Bronchial epithelial cell (primary cell): ENCODE measurements around the gene RAB5A. TPM values are rescaled to one million over a fixed set of nuclear protein-coding genes. Genes with fewer than 3 reads are reported as not detected.

Experiments used
- DNase-seq: peaks from one replicate; pipeline ENCODE4 v3.0.0-alpha.2; 2010; ENCODE audit warnings: low read depth
- FAIRE-seq: peaks from 2 replicates; lab custom pipeline; 2011; peaks lifted over from hg19 to GRCh38; lab: Jason Lieb, UNC
- H3K27me3 ChIP-seq: 2 replicates; pipeline ENCODE4 v1.5.1; 2011; ENCODE audit warnings: low read length; ENCODE audit not compliant: control insufficient read depth, insufficient read depth
- H3K36me3 ChIP-seq: 2 replicates; pipeline ENCODE4 v1.5.1; 2011; ENCODE audit warnings: low read length; ENCODE audit not compliant: control insufficient read depth, insufficient read depth
- H3K4me3 ChIP-seq: 2 replicates; pipeline ENCODE4 v1.5.1; 2011; ENCODE audit warnings: mild to moderate bottlenecking, low read depth, low read length, control low read depth
- total RNA-seq: library from RNA; depleted of rRNA; stranded (reverse); fragments of >200 nt; gene quantifications from 2 replicates; pipeline ENCODE4 v1.2.1, GENCODE V29; 2014
- TF ChIP-seq, protein P1 (sequence below): IDR thresholded peaks from 2 replicates; pipeline ENCODE4 v1.5.1; 2011; ENCODE audit warnings: mild to moderate bottlenecking, moderate library complexity, low read length, control low read depth, inconsistent platforms; ENCODE audit not compliant: insufficient read depth, severe bottlenecking

RAB5A gene
- total RNA-seq, 1 donor from 2014 or later: 43.7 TPM

DNA sequence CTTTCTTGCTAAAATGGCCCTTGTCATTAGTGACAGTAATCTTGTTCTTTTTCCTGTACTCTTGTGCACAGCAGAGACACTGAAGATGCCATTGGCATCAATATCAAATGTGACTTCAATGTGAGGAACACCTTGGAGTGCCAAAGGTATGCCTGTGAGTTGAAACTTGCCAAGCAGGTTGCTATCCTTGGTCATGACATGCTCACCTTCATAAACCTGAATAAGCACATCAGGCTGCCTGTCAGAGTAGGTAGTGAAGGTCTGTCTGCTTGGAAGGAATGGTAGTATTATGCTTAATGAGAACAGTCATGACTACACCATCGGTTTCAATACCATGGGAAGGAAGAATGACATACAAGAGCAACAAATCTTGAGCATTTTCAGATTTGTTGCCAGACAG lies 6.3 kb upstream of the RAB5A start:
- Histone ChIP-seq H3K36me3 (no peaks in the 10 kb centered on the region), H3K27me3 (no peaks in the 10 kb centered on the region), H3K4me3 (no peak overlapping the region)
- DNase-seq (peak; percentile 58), FAIRE-seq (no peak)
- TF ChIP-seq, protein P1, sequence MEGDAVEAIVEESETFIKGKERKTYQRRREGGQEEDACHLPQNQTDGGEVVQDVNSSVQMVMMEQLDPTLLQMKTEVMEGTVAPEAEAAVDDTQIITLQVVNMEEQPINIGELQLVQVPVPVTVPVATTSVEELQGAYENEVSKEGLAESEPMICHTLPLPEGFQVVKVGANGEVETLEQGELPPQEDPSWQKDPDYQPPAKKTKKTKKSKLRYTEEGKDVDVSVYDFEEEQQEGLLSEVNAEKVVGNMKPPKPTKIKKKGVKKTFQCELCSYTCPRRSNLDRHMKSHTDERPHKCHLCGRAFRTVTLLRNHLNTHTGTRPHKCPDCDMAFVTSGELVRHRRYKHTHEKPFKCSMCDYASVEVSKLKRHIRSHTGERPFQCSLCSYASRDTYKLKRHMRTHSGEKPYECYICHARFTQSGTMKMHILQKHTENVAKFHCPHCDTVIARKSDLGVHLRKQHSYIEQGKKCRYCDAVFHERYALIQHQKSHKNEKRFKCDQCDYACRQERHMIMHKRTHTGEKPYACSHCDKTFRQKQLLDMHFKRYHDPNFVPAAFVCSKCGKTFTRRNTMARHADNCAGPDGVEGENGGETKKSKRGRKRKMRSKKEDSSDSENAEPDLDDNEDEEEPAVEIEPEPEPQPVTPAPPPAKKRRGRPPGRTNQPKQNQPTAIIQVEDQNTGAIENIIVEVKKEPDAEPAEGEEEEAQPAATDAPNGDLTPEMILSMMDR: no peak

DNA sequence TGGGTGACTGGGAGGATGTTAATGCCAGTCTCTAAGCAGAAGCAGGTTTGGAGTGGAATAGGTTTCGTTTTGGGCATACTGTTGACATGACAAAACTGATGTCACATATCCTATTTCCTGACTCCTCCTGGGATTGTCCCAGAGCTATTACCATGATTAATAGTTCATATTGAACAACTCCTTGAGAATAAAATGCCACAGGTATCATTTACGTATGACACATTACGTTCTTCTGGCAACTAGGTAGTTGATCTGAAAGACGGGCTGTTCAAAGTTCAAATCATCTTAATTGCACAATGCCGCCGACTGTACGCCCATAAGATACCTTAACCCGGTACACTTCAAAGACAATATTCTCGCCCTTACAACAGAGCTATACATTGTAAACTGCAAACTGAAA lies 1.4 kb upstream of the RAB5A start:
- Histone ChIP-seq H3K4me3 (no peak overlapping the region), H3K36me3 (no peaks in the 10 kb centered on the region), H3K27me3 (no peaks in the 10 kb centered on the region)
- TF ChIP-seq, protein P1: no peak
- no peak for DNase-seq
- no peak for FAIRE-seq

GRCh38 chr3:19945969-19946831 lies 697 bp upstream of the RAB5A start:
- H3K27me3 ChIP-seq: no peaks in the 10 kb centered on the region
- H3K36me3 ChIP-seq: no peaks in the 10 kb centered on the region
- H3K4me3 ChIP-seq: peak overlapping the region; percentile 83
- no peak for DNase-seq
- FAIRE-seq: no peak
- TF ChIP-seq, protein P1: no peak

DNA sequence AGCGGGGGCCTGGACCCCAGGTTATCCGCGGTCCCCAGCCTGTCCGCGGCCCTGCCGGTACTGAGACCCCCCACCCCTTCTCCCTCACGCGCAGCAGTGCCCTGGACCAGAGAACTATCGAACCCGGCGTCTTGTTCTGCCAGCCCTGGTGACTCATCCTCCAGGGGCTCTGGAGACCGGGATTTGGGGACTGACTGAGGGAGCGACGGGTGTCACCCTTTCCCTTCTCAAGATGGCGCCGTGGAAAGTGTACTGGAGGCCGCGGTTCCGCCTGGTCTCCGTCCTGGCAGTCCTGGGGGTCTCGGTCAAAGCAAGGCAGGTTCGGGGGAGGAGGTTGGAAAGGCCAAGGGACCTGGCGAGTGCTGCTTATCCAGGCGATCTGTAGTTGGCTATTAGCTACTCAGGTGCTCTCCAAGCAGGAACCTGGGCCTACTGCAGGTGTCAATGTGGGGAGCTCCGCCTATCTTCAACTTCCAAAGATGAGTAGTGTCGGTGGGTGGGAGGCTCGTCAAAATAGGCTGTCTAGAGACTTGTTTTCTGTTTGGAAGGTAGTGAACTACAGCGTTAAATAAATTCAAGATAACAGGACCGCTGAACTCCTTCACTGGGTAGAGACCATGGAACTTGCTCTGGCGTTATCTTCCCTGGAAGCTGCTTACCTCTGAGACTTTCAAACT lies 790 bp downstream of the RAB5A start:
- Histone ChIP-seq H3K4me3 (peak overlapping the region; percentile 83), H3K27me3 (no peaks in the 10 kb centered on the region), H3K36me3 (peaks cover 2% of the 10 kb centered on the region)
- DNase-seq: peak; percentile 67
- TF ChIP-seq, protein P1: no peak
- no peak for FAIRE-seq

DNA sequence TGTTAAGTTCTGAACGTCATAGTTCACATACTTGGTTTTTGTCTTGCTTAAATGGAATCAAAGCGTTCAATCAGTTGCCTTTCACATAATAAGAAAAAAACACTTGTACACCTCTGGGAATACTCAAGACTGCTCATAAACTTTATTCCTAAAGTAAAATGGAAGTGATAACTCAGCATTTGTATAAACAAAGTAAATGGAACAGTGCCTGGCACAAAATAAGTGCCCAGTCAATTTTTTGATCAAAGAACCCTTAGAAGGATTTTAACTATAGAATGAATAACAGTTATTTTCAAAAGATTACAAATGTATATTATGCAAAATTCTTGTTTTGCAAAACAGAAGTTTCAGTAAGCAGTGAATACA lies 1.3 kb downstream of the RAB5A start:
- H3K27me3 ChIP-seq: no peaks in the 10 kb centered on the region

More for the DNA sequence above, 1.3 kb downstream of the RAB5A start:
- TF ChIP-seq, protein P1: no peak
- FAIRE-seq (no peak), DNase-seq (no peak)
- H3K4me3 ChIP-seq: peak overlapping the region; percentile 83
- peaks cover 2% of the 10 kb centered on the region for H3K36me3 ChIP-seq
